K562 (cell line): Measurements from ENCODE around the gene TCF3. TPM values are rescaled to one million over a fixed set of nuclear protein-coding genes. Genes with fewer than 3 reads are reported as not detected.
A peak's percentile ranks its signal among the peaks of the same experiment; 100 is the strongest.

ENCODE experiments used
- ARNT ChIP-seq, 2 experiments: fragments of 450-650 bp; IDR thresholded peaks; 2 replicates each; pipeline ENCODE4 v1.6.1; 2016; ENCODE audit warnings: mild to moderate bottlenecking in 1 of 2
- CCNT2 ChIP-seq: IDR thresholded peaks from 2 replicates; pipeline ENCODE4 v1.6.1; 2011; ENCODE audit warnings: borderline replicate concordance, low read depth, mild to moderate bottlenecking, moderate library complexity, mixed read lengths, low read length; ENCODE audit not compliant: insufficient read length; ENCODE audit errors: extremely low read depth
- ELF2 ChIP-seq: fragments of 250-450 bp; sonication (Bioruptor Pico); IDR thresholded peaks from 2 replicates; pipeline ENCODE4 v1.5.0; 2021; ENCODE audit warnings: mild to moderate bottlenecking
- EP300 ChIP-seq: IDR thresholded peaks from 2 replicates; pipeline ENCODE4 v1.6.1; 2012; ENCODE audit warnings: low read length, improper control_type of control experiment
- EWSR1 ChIP-seq: fragments of 450-650 bp; IDR thresholded peaks from 2 replicates; pipeline ENCODE4 v1.6.1; 2018; ENCODE audit warnings: borderline replicate concordance, mild to moderate bottlenecking, low read depth, moderate library complexity; ENCODE audit not compliant: partially characterized antibody
- GABPB1 ChIP-seq: sonication (generic); formaldehyde crosslinking; IDR thresholded peaks from 2 replicates; pipeline ENCODE4 v1.8.0; 2022; ENCODE audit warnings: mild to moderate bottlenecking, missing genetic modification reagents
- HDAC8 ChIP-seq: fragments of 450-650 bp; IDR thresholded peaks from 2 replicates; pipeline ENCODE4 v1.6.1; 2016; ENCODE audit warnings: mild to moderate bottlenecking, missing genetic modification characterization, moderate library complexity, missing compliant biosample characterization
- IRF2 ChIP-seq: sonication (generic); formaldehyde crosslinking; IDR thresholded peaks from 2 replicates; pipeline ENCODE4 v1.8.1; 2022; ENCODE audit warnings: mild to moderate bottlenecking, missing genetic modification reagents
- NONO ChIP-seq, 2 experiments: fragments of 200-400 bp in 1 of 2; fragments of 450-650 bp in 1 of 2; formaldehyde crosslinking in 1 of 2; IDR thresholded peaks; 2 replicates each; pipeline ENCODE4 v1.6.1; 2017; ENCODE audit warnings: low read depth in 2 of 2, mild to moderate bottlenecking in 2 of 2, moderate library complexity in 2 of 2, low read length in 1 of 2
- PCBP2 ChIP-seq: fragments of 200-400 bp; formaldehyde crosslinking; IDR thresholded peaks from 2 replicates; pipeline ENCODE4 v1.6.1; 2018; ENCODE audit warnings: low read length, low read depth, mild to moderate bottlenecking, moderate library complexity; ENCODE audit not compliant: poor library complexity, severe bottlenecking
- PPARD ChIP-seq: fragments of 250-450 bp; sonication (Bioruptor Pico); IDR thresholded peaks from 2 replicates; pipeline ENCODE4 v1.8.0; 2022; ENCODE audit warnings: inconsistent platforms, mild to moderate bottlenecking, moderate library complexity
- SAP30 ChIP-seq: fragments of 200-600 bp; sonication (generic); IDR thresholded peaks from 2 replicates; pipeline ENCODE4 v1.6.1; 2012; ENCODE audit warnings: borderline replicate concordance, low read depth, mild to moderate bottlenecking, moderate library complexity, low read length, control low read depth, inconsistent platforms; ENCODE audit not compliant: insufficient read depth, poor library complexity, severe bottlenecking
- SMAD3 ChIP-seq: fragments of 450-650 bp; formaldehyde crosslinking; conservative IDR thresholded peaks from 2 replicates; pipeline ENCODE4 v1.4.0; 2020; ENCODE audit warnings: mild to moderate bottlenecking
- TOE1 ChIP-seq, 2 experiments: fragments of 450-650 bp in 1 of 2; sonication (generic) in 1 of 2; formaldehyde crosslinking in 1 of 2; IDR thresholded peaks; 2 replicates each; pipeline versions ENCODE4 v1.7.1 to v1.8.0; 2016 to 2022; ENCODE audit warnings: borderline replicate concordance in 2 of 2, mild to moderate bottlenecking in 2 of 2, antibody characterized with exemption in 1 of 2, inconsistent platforms in 1 of 2, low read depth in 1 of 2, missing genetic modification reagents in 1 of 2, moderate library complexity in 1 of 2
- ZBTB8A ChIP-seq: fragments of 450-650 bp; IDR thresholded peaks from 2 replicates; pipeline ENCODE4 v1.6.1; 2018; ENCODE audit warnings: mild to moderate bottlenecking, moderate library complexity; ENCODE audit not compliant: partially characterized antibody
- ZNF134 ChIP-seq: fragments of 250-450 bp; sonication (Bioruptor Pico); conservative IDR thresholded peaks from 2 replicates; pipeline ENCODE4 v1.4.0; 2020
- ZNF324 ChIP-seq: fragments of 250-450 bp; sonication (Bioruptor Pico); IDR thresholded peaks from 2 replicates; pipeline ENCODE4 v1.4.0; 2020; ENCODE audit warnings: mild to moderate bottlenecking
- polyA plus RNA-seq, 8 experiments: library from polyadenylated mRNA; depleted of rRNA in 4 of 8; stranded (reverse) in 5 of 8; unstranded in 3 of 8; fragments of >200 nt; fragmentation: Nextera tagmentation in 2 of 8; fragmentation: Illumina TruSeq in 1 of 8; extraction: Ambion mirVana in 2 of 8; extraction: Trizol in 1 of 8; gene quantifications; 2 replicates each; pipeline versions ENCODE4 v1.2.1 to v1.2.3, GENCODE V29; 2011 to 2014; ENCODE audit warnings: inconsistent platforms in 1 of 8, missing spikeins in 1 of 8
- total RNA-seq, 7 experiments: library from RNA; depleted of rRNA in 6 of 7; stranded (reverse); fragments of >200 nt in 6 of 7; fragmentation: Illumina TruSeq in 2 of 7; extraction: Trizol in 2 of 7; gene quantifications; 2 replicates each; pipeline versions ENCODE4 v1.2.1 to v1.2.3, GENCODE V29; 2011 to 2021; ENCODE audit warnings: low replicate concordance in 1 of 7
- TF ChIP-seq, protein P1 (sequence below): IDR thresholded peaks from 3 replicates; pipeline ENCODE4 v1.6.1; 2011; ENCODE audit warnings: borderline replicate concordance, mild to moderate bottlenecking, moderate library complexity; ENCODE audit not compliant: insufficient read length; ENCODE audit errors: extremely low read depth
- TF ChIP-seq, protein P2 (sequence below): fragments of 250-450 bp; sonication (Bioruptor Pico); IDR thresholded peaks from 2 replicates; pipeline ENCODE4 v1.4.0; 2020; ENCODE audit warnings: mild to moderate bottlenecking, moderate library complexity

TCF3 gene
- total and polyA plus RNA-seq, 9 of the 15 experiments (the other 6 are each of a cell fraction or from before 2014, with no cell fraction given) = 5.6 to 259 (median 84.0) TPM

GRCh38 chr19:1592755-1593500, 59.5 kb downstream of the TCF3 start, which contains the start of gene MBD3 (continued):
- TF ChIP-seq, protein P1, sequence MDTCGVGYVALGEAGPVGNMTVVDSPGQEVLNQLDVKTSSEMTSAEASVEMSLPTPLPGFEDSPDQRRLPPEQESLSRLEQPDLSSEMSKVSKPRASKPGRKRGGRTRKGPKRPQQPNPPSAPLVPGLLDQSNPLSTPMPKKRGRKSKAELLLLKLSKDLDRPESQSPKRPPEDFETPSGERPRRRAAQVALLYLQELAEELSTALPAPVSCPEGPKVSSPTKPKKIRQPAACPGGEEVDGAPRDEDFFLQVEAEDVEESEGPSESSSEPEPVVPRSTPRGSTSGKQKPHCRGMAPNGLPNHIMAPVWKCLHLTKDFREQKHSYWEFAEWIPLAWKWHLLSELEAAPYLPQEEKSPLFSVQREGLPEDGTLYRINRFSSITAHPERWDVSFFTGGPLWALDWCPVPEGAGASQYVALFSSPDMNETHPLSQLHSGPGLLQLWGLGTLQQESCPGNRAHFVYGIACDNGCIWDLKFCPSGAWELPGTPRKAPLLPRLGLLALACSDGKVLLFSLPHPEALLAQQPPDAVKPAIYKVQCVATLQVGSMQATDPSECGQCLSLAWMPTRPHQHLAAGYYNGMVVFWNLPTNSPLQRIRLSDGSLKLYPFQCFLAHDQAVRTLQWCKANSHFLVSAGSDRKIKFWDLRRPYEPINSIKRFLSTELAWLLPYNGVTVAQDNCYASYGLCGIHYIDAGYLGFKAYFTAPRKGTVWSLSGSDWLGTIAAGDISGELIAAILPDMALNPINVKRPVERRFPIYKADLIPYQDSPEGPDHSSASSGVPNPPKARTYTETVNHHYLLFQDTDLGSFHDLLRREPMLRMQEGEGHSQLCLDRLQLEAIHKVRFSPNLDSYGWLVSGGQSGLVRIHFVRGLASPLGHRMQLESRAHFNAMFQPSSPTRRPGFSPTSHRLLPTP = no peak
- TF ChIP-seq, protein P2, sequence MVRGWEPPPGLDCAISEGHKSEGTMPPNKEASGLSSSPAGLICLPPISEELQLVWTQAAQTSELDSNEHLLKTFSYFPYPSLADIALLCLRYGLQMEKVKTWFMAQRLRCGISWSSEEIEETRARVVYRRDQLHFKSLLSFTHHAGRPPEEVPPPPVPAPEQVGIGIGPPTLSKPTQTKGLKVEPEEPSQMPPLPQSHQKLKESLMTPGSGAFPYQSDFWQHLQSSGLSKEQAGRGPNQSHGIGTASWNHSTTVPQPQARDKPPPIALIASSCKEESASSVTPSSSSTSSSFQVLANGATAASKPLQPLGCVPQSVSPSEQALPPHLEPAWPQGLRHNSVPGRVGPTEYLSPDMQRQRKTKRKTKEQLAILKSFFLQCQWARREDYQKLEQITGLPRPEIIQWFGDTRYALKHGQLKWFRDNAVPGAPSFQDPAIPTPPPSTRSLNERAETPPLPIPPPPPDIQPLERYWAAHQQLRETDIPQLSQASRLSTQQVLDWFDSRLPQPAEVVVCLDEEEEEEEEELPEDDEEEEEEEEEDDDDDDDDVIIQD (CRISPR knock-in tag) = no peak
- no peak for TF ChIP-seq PPARD (CRISPR knock-in tag)
- no peak for TF ChIP-seq TOE1 (IDR thresholded peaks at IDR 0.05; ENCODE audit: borderline replicate concordance)
- no peak for TF ChIP-seq TOE1 (CRISPR knock-in tag; IDR thresholded peaks at IDR 0.05; ENCODE audit: borderline replicate concordance, low read depth)
- no peak for TF ChIP-seq NONO (IDR thresholded peaks at IDR 0.05; ENCODE audit: low read depth in 2 of 2, low read length in 1 of 2)
- no peak for TF ChIP-seq SAP30
- no peak for TF ChIP-seq HDAC8 (tag)
- peak; percentile 37 for TF ChIP-seq CCNT2
- no peak for TF ChIP-seq ELF2
- no peak for TF ChIP-seq ZNF324 (CRISPR knock-in tag)
- TF ChIP-seq ZNF134 (CRISPR knock-in tag) = no peak
- no peak for TF ChIP-seq PCBP2
- no peak for TF ChIP-seq ZBTB8A
- TF ChIP-seq IRF2 (CRISPR knock-in tag) = no peak
- TF ChIP-seq GABPB1 = no peak
- no peak for TF ChIP-seq EWSR1
- TF ChIP-seq EP300 = 0 out of 2 replicates have a peak, but pooled peaks have one; percentile 23
- TF ChIP-seq ARNT (IDR thresholded peaks at IDR 0.05) = no peak
- TF ChIP-seq SMAD3 (CRISPR knock-in tag) = no peak
